Gastroesophageal sphincter (tissue), 3 donors: Measurements from ENCODE around the gene ARMH3.

ENCODE experiments used
- POLR2A ChIP-seq, 2 donors: fragments of 450-650 bp; IDR thresholded peaks; one replicate each; pipeline ENCODE4 v1.6.1; 2017; ENCODE audit warnings: antibody characterized with exemption in 2 of 2, mild to moderate bottlenecking in 2 of 2, moderate library complexity in 1 of 2
- POLR2AphosphoS5 ChIP-seq: sonication (generic); formaldehyde crosslinking; IDR thresholded peaks from one replicate; pipeline ENCODE4 v1.6.1; 2017; ENCODE audit warnings: antibody characterized with exemption
- TF ChIP-seq, protein P1 (sequence below), 4 experiments: fragments of 200-600 bp in 2 of 4; fragments of 450-650 bp in 2 of 4; sonication (generic) in 1 of 4; IDR thresholded peaks; one replicate each; pipeline ENCODE4 v1.5.1; 2017 to 2019; ENCODE audit warnings: antibody characterized with exemption in 4 of 4, mild to moderate bottlenecking in 2 of 4, moderate library complexity in 2 of 4

DNA sequence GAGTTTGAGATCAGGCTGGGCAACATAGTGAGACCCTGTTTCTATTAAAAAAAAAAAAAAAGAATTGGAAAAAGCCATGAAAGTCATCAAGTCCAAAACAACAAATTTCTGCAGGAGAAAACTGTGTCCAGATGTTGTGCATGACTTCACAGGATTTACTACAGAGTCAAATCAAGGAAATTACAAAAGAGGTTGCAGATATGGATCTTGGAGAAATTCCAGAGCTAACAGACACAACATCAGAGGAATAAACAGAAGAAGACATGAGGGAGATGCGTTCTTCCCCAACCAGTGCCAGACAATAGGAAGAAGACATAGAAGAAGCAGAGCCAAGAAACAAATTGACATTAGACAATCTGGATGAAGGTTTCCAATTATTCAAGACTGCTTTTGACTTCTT is 188.0 kb downstream of the ARMH3 start:
- TF ChIP-seq POLR2AphosphoS5 (no peak), POLR2A (IDR thresholded peaks at IDR 0.05) (no peak)
- TF ChIP-seq, protein P1, sequence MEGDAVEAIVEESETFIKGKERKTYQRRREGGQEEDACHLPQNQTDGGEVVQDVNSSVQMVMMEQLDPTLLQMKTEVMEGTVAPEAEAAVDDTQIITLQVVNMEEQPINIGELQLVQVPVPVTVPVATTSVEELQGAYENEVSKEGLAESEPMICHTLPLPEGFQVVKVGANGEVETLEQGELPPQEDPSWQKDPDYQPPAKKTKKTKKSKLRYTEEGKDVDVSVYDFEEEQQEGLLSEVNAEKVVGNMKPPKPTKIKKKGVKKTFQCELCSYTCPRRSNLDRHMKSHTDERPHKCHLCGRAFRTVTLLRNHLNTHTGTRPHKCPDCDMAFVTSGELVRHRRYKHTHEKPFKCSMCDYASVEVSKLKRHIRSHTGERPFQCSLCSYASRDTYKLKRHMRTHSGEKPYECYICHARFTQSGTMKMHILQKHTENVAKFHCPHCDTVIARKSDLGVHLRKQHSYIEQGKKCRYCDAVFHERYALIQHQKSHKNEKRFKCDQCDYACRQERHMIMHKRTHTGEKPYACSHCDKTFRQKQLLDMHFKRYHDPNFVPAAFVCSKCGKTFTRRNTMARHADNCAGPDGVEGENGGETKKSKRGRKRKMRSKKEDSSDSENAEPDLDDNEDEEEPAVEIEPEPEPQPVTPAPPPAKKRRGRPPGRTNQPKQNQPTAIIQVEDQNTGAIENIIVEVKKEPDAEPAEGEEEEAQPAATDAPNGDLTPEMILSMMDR (IDR thresholded peaks at IDR 0.05), result no peak
